ENCODE results near the gene GID4. TPM values are rescaled to one million over a fixed set of nuclear protein-coding genes. Genes with fewer than 3 reads are reported as not detected.

Gene GID4
- total and polyA plus RNA-seq, 9 of the 15 experiments (the other 6 are each of a cell fraction or from before 2014, with no cell fraction given), result 1.2 to 6.4 (median 3.7) TPM

- no peak for TF ChIP-seq CUX1 (CRISPR knock-in tag; IDR thresholded peaks at IDR 0.05)
These were observed 20.1 kb downstream of the GID4 start (continued) for GRCh38 chr17:18059283-18059682.

- H3K27me3 ChIP-seq (ENCODE audit: control insufficient read depth in 2 of 2, insufficient read depth in 2 of 2, low read length in 2 of 2), result no peaks in the 10 kb centered on the region
- POLR2A ChIA-PET, result no interaction called here
- no peaks in the 10 kb centered on the region for H4K20me1 ChIP-seq (replicated peaks; ENCODE audit: control insufficient read depth, insufficient read depth, low read length)
- no peak for FAIRE-seq
- BruUV-seq (replicated peaks), result no TSS peak
- CTCF ChIA-PET (ENCODE audit: low intra/inter-chr PET ratio), result no interaction called here
- H3K27ac ChIP-seq (ENCODE audit: extremely low read depth, low read depth, low read length), result no peak overlapping the region
- no peak overlapping the region for H2AFZ ChIP-seq (ENCODE audit: low read depth, low read length)
- no peak overlapping the region for H3K9ac ChIP-seq (ENCODE audit: insufficient read depth in 1 of 2, low read depth in 2 of 2, low read length in 2 of 2)
- H3K4me3 ChIP-seq, result no peak overlapping the region
- DNase-seq (ENCODE audit: extremely low read depth in 1 of 4, low spot score in 3 of 4), result no peak
- H3K79me2 ChIP-seq (ENCODE audit: control insufficient read depth, insufficient read depth, low read length), result no peaks in the 10 kb centered on the region
- TF ChIP-seq CBX2 (IDR thresholded peaks at IDR 0.05; ENCODE audit: insufficient read depth, low read length, poor library complexity, severe bottlenecking) (no peak), POLR3A (IDR thresholded peaks at IDR 0.05; ENCODE audit: borderline replicate concordance, extremely low read depth, insufficient read depth, insufficient read length) (no peak), RBM34 (IDR thresholded peaks at IDR 0.05; ENCODE audit: borderline replicate concordance, insufficient read depth, low read length) (no peak), ATF7 (IDR thresholded peaks at IDR 0.05) (no peak), ETS1 (conservative IDR thresholded peaks at IDR 0.05; ENCODE audit: control insufficient read depth, low read depth, low read length) (no peak), SNIP1 (IDR thresholded peaks at IDR 0.05; ENCODE audit: low read depth) (no peak), ZNF354B (CRISPR knock-in tag; IDR thresholded peaks at IDR 0.05) (no peak), LARP7 (IDR thresholded peaks at IDR 0.05) (no peak), MCM3 (IDR thresholded peaks at IDR 0.05) (no peak), EWSR1 (IDR thresholded peaks at IDR 0.05; ENCODE audit: borderline replicate concordance, low read depth, partially characterized antibody) (no peak), ZNF77 (CRISPR knock-in tag; IDR thresholded peaks at IDR 0.05) (no peak), HMG20A (CRISPR knock-in tag; conservative IDR thresholded peaks at IDR 0.05) (no peak), HNRNPL (IDR thresholded peaks at IDR 0.05; ENCODE audit: low read depth, low read length) (no peak), BACH1 (tag; IDR thresholded peaks at IDR 0.05) (no peak), WHSC1 (IDR thresholded peaks at IDR 0.05; ENCODE audit: low read length) (no peak)
- H3K36me3 ChIP-seq (ENCODE audit: control insufficient read depth, insufficient read depth, low read length), result peaks cover 33% of the 10 kb centered on the region; the same call in 2 of the 3 replicates
- ATAC-seq, result no peak
- H3K9me3 ChIP-seq (replicated peaks; ENCODE audit: control insufficient read depth, insufficient read depth, low read depth, low read length), result no peaks in the 10 kb centered on the region
- H3K9me1 ChIP-seq (ENCODE audit: control insufficient read depth, insufficient read depth, low read length), result no peaks in the 10 kb centered on the region
- intact Hi-C loops (cut with micrococcal nuclease) (no loop called here), in situ Hi-C loops (cut with MboI) (no loop called here)
- H3K4me1 ChIP-seq (replicated peaks in 1 of 2; ENCODE audit: control insufficient read depth in 2 of 2, insufficient read depth in 2 of 2, low read length in 2 of 2), result peaks cover 0 to 4% of the 10 kb centered on the region in 2 experiments; a peak in 3 of 5 replicates
- no peak overlapping the region for H3K4me2 ChIP-seq (ENCODE audit: insufficient read depth, low read length)
- 57% methylated on average over 2 of the region's 2 CpGs for WGBS (ENCODE audit: insufficient coverage, low coverage, missing lambda C conversion rate)
These were observed 24.8 kb downstream of the GID4 start for GRCh38 chr17:18064053-18064452.
